Inferior parietal cortex (tissue), 1 donor: ENCODE data around the gene CISTR.
"Not testable (repeated sequence)": the region's sequence is repeated elsewhere in the genome, so short reads cannot be mapped to it uniquely, and the experiment has no call there.

Experiments
- DNase-seq: peaks from one replicate; pipeline ENCODE4 v3.0.0-alpha.2; 2016; ENCODE audit errors: extremely low spot score

CISTR gene

GRCh38 chr12:53719649-53720048 lies 32.1 kb downstream of the CISTR start:
- no peak for DNase-seq

DNA sequence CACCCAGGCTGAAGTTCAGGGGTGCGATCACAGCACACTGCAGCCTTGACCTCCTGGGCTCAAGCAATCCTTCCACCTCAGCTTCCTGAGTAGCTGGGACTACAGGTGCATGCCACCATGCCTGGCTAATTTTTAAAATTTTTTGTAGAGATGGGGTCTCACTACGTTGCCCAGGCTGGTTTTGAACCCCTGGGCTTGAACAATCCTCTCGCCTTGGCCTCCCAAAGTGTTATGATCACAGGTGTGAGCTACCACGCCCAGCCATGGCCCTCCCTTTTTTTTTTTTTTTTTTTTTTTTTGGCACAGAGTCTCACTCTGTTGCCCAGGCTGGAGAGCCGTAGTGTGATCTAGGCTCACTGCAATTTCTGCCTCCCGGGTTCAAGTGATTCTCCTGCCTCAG lies 33.2 kb downstream of the CISTR start:
- not testable (repeated sequence) for DNase-seq

DNA sequence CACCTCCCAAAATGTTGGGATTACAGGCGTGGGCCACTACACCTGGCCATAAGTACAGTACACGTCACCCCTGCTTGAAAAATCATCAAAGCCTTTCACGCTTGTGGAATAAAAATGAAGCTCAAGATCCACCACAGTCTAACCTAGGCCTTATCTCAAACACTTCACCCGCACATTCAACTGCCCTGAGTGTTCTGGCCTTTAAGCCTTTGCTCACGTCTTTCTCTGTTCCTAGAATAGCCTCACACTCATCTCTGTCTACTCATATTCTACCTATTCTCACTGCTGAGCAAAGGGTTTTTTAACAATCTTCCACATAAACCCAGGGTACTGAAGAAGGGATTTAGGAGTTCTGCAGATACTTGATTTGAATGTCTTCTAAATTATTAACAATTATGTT lies 34.5 kb downstream of the CISTR start:
- DNase-seq, result no peak

GRCh38 chr12:53714004-53714403 lies 37.8 kb downstream of the CISTR start:
- no peak for DNase-seq

GRCh38 chr12:53713516-53713915 lies 38.3 kb downstream of the CISTR start:
- no peak for DNase-seq

GRCh38 chr12:53712059-53712643 lies 39.6 kb downstream of the CISTR start:
- no peak for DNase-seq

DNA sequence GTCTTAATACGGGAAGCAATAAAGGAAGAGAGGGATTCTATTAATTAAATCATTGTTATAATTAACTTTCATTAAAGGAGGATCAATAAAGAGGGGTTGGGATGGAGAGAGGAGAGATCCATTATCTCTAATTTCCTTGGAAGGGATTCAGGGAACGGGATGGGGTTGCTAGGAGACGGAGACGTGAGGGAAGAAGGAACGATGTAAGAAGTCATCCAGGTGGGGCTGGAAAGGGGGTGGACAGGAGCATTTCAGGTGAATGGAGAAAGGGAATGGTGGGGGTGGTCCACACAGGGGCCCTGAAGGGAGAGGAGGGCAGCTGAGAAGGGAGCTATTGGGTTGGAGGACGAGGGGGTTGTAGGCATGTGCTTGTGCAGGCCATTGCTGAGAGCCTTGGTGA lies 41.7 kb downstream of the CISTR start:
- DNase-seq, result no peak

DNA sequence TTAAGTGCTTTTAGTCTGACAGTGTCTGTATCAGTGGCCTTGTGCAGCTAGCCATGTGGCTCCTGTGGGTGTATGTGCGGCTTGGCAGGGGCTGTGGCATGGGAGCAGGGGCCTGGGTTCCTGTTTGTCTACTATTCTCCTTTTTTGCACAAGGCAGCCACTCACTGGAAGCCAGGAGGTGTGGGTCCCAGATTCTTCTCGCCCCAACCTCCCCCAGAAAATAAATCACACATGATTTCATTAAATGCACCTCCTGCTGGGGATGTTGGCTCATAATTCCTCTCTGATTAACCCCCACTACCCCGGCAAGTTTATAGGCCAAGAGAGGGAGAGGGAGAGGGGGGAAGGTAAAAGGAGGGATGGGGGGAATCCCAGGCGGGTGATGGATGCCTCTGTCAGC lies 42.1 kb downstream of the CISTR start:
- DNase-seq, result no peak

GRCh38 chr12:53706080-53706479 lies 45.7 kb downstream of the CISTR start:
- no peak for DNase-seq

GRCh38 chr12:53703756-53704155 lies 48.0 kb downstream of the CISTR start:
- no peak for DNase-seq

- DNase-seq, result peak; percentile 76
These were observed 50.1 kb downstream of the CISTR start for GRCh38 chr12:53701518-53702264.

GRCh38 chr12:53700567-53700966 lies 51.2 kb downstream of the CISTR start:
- DNase-seq, result no peak

DNA sequence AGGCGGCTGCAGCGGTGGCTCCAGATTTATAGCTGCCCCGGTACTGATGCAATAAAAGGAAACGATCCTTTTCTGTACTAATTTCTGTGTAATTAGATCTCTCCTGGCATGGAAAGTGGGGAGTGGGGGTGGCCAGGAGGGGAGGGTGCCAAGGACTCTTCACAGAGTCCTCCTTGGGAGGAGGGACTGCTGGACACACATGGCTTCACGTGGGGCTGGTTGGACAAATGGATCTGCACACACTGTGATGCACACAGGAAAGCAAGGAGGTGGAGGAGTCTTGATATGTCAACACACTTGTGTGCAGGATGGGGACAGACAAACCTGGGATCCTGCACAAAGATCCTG lies 52.1 kb downstream of the CISTR start:
- no peak for DNase-seq

GRCh38 chr12:53698948-53699677 lies 52.7 kb downstream of the CISTR start:
- no peak for DNase-seq

GRCh38 chr12:53696655-53697331 lies 55.0 kb downstream of the CISTR start:
- DNase-seq, result no peak
